Astrocyte (in vitro differentiated cells and primary cell): ENCODE results near the gene ACAA1. TPM values are rescaled to one million over a fixed set of nuclear protein-coding genes. Genes with fewer than 3 reads are reported as not detected.

Experiments
- DNase-seq: peaks from one replicate; pipeline ENCODE4 v3.0.0-alpha.2; 2010; ENCODE audit warnings: low read depth
- FAIRE-seq: peaks from 2 replicates; lab custom pipeline; 2011; peaks lifted over from hg19 to GRCh38; lab: Jason Lieb, UNC
- H2AFZ ChIP-seq: 2 replicates; pipeline ENCODE4 v1.6.0; 2012; ENCODE audit warnings: low read depth, low read length, inconsistent platforms
- H3K27ac ChIP-seq: 2 replicates; pipeline ENCODE4 v1.5.1; 2011; ENCODE audit warnings: low read depth, low read length, inconsistent platforms
- H3K27me3 ChIP-seq: 2 replicates; pipeline ENCODE4 v1.6.0; 2011; ENCODE audit warnings: low read length, inconsistent platforms; ENCODE audit not compliant: insufficient read depth
- H3K36me3 ChIP-seq: 2 replicates; pipeline ENCODE4 v1.5.1; 2011; ENCODE audit warnings: low read length, inconsistent platforms; ENCODE audit not compliant: insufficient read depth
- H3K4me1 ChIP-seq: 2 replicates; pipeline ENCODE4 v1.5.1; 2011; ENCODE audit warnings: low read length, inconsistent platforms; ENCODE audit not compliant: insufficient read depth
- H3K4me2 ChIP-seq: 2 replicates; pipeline ENCODE4 v1.6.0; 2012; ENCODE audit warnings: low read length, inconsistent platforms
- H3K4me3 ChIP-seq: 2 replicates; pipeline ENCODE4 v1.5.1; 2011; ENCODE audit warnings: low read depth, mild to moderate bottlenecking, low read length, inconsistent platforms; ENCODE audit not compliant: insufficient read depth
- H3K79me2 ChIP-seq: 2 replicates; pipeline ENCODE4 v1.6.0; 2012; ENCODE audit warnings: mild to moderate bottlenecking, low read length, inconsistent platforms; ENCODE audit not compliant: insufficient read depth
- H3K9ac ChIP-seq: 2 replicates; pipeline ENCODE4 v1.6.0; 2012; ENCODE audit warnings: mild to moderate bottlenecking, low read length, inconsistent platforms
- H3K9me3 ChIP-seq: 2 replicates; pipeline ENCODE4 v1.5.1; 2012; ENCODE audit warnings: low read depth, mild to moderate bottlenecking, low read length, inconsistent platforms; ENCODE audit not compliant: insufficient read depth
- H4K20me1 ChIP-seq: 2 replicates; pipeline ENCODE4 v1.6.0; 2012; ENCODE audit warnings: low read length, inconsistent platforms; ENCODE audit not compliant: insufficient read depth
- H3K27ac Mint-ChIP-seq: one replicate; pipeline ENCODE4 v1.8.0; 2021; ENCODE audit warnings: mild to moderate bottlenecking, mixed read lengths; ENCODE audit not compliant: unreplicated experiment
- H3K27me3 Mint-ChIP-seq: one replicate; pipeline ENCODE4 v1.8.0; 2021; ENCODE audit warnings: low read depth, mixed read lengths; ENCODE audit not compliant: unreplicated experiment
- H3K36me3 Mint-ChIP-seq: one replicate; pipeline ENCODE4 v1.8.0; 2021; ENCODE audit warnings: low read depth, mixed read lengths; ENCODE audit not compliant: unreplicated experiment
- H3K4me1 Mint-ChIP-seq: one replicate; pipeline ENCODE4 v1.8.0; 2021; ENCODE audit warnings: low read depth, mixed read lengths; ENCODE audit not compliant: unreplicated experiment
- H3K4me3 Mint-ChIP-seq: one replicate; pipeline ENCODE4 v1.8.0; 2021; ENCODE audit warnings: mild to moderate bottlenecking, moderate library complexity, mixed read lengths; ENCODE audit not compliant: unreplicated experiment
- H3K9me3 Mint-ChIP-seq: one replicate; pipeline ENCODE4 v1.8.0; 2021; ENCODE audit warnings: mild to moderate bottlenecking, mixed read lengths; ENCODE audit not compliant: unreplicated experiment
- EZH2 ChIP-seq: IDR thresholded peaks from 2 replicates; pipeline ENCODE4 v1.6.1; 2012; ENCODE audit warnings: mild to moderate bottlenecking, low read length, inconsistent platforms; ENCODE audit not compliant: insufficient read depth
- total RNA-seq: library from RNA; stranded (reverse); gene quantifications from 2 replicates; pipeline ENCODE4 v1.2.1, GENCODE V29; 2021
- TF ChIP-seq, protein P1 (sequence below): IDR thresholded peaks from 2 replicates; pipeline ENCODE4 v1.5.1; 2011; ENCODE audit warnings: low read depth, mild to moderate bottlenecking, inconsistent platforms, low read length, moderate library complexity; ENCODE audit not compliant: insufficient read depth

Gene ACAA1
- total RNA-seq, 1 donor from 2014 or later = 69.4 TPM

DNA sequence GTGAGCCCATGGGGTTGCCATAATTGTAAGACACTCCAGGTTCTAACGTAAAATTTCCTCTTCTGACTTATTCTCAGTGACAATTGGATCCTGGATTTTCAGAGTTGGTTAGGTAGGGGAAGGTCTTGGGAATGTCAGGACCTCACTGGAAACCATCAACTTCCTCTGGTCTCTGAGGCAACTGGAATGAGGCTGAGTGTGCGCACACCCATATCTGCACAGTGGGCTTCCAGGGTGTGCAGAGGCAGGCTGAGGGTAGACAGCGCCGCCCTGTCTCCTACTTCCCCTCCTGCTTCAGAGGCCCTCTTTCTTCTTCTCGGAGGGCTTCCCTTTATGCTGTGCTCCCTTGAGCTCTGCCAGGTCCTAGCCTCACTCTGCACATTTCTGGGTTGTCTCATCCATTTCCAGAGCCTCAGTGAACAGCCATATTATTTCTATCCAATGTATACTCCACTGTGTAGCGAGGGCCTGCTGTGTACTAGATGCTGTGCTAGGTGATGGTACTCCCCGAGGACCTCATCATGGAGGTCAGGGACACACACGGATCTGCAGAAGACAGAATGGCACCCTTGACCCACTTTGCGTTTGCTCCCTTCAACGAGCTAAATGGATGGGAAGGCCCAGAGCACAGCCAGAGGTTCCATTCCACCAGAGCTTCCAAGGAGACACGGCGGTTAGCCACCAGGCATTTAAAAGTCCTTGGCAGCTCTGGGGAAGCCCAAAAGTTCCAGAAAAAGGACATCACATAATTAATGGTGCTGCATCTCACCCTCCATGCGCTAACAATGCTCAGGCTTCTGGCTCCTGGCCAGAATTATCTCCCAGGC is 18.3 kb downstream of the ACAA1 start:
- DNase-seq (no peak), FAIRE-seq (no peak)
- H3K27me3 ChIP-seq = no peaks in the 10 kb centered on the region
- H3K27ac ChIP-seq = no peak overlapping the region
- no peak overlapping the region for H3K27ac Mint-ChIP-seq
- no peaks in the 10 kb centered on the region for H3K79me2 ChIP-seq
- no peaks in the 10 kb centered on the region for H3K4me1 ChIP-seq
- peaks cover 23% of the 10 kb centered on the region for H3K36me3 Mint-ChIP-seq
- H3K4me2 ChIP-seq = no peak overlapping the region
- H3K4me1 Mint-ChIP-seq = no peaks in the 10 kb centered on the region
- H3K9me3 ChIP-seq = no peaks in the 10 kb centered on the region
- H3K36me3 ChIP-seq = peaks cover 7% of the 10 kb centered on the region
- no peak overlapping the region for H2AFZ ChIP-seq
- H4K20me1 ChIP-seq = peaks cover 14% of the 10 kb centered on the region
- H3K27me3 Mint-ChIP-seq = peaks cover 11% of the 10 kb centered on the region
- H3K4me3 Mint-ChIP-seq = no peak overlapping the region
- H3K9me3 Mint-ChIP-seq = peaks cover 2% of the 10 kb centered on the region
- TF ChIP-seq, protein P1, sequence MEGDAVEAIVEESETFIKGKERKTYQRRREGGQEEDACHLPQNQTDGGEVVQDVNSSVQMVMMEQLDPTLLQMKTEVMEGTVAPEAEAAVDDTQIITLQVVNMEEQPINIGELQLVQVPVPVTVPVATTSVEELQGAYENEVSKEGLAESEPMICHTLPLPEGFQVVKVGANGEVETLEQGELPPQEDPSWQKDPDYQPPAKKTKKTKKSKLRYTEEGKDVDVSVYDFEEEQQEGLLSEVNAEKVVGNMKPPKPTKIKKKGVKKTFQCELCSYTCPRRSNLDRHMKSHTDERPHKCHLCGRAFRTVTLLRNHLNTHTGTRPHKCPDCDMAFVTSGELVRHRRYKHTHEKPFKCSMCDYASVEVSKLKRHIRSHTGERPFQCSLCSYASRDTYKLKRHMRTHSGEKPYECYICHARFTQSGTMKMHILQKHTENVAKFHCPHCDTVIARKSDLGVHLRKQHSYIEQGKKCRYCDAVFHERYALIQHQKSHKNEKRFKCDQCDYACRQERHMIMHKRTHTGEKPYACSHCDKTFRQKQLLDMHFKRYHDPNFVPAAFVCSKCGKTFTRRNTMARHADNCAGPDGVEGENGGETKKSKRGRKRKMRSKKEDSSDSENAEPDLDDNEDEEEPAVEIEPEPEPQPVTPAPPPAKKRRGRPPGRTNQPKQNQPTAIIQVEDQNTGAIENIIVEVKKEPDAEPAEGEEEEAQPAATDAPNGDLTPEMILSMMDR = no peak
- TF ChIP-seq EZH2 = no peak
- H3K4me3 ChIP-seq = no peak overlapping the region
- no peak overlapping the region for H3K9ac ChIP-seq

DNA sequence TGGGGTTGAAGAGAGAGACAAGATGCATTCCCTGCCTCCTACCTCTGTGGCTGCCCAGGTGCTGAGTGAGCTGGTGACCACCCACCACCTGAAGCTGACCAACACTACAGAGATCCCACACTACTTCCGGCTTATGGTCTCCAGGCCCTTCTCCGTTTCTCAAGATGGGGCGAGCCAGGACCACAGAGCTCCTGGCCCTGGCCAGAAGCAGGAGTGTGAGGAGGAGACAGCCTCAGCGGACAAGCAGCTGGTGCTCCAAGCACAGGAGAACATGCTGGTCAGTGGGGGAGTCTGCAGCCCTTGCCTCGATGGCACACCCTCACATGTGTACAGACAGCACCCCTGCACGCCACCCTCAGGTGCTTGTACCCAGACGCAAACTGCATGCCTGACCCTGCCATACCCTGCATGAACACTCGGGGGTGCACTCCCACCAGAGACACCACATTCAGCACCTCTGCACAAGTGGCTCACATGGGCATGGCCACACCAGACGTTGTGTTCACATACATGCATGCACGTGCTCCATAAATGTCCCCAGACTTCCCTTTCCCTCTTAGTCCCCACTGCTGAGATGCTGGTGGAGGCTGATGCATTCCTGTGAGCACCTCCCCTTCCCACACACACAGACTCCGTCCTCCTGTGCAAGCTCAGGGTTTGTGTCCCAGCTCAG is 19.0 kb downstream of the ACAA1 start:
- H3K4me3 Mint-ChIP-seq = no peak overlapping the region
- Histone ChIP-seq H3K9ac (no peak overlapping the region), H2AFZ (no peak overlapping the region), H3K36me3 (peaks cover 3% of the 10 kb centered on the region), H3K27me3 (no peaks in the 10 kb centered on the region), H4K20me1 (peaks cover 7% of the 10 kb centered on the region), H3K9me3 (no peaks in the 10 kb centered on the region), H3K4me1 (no peaks in the 10 kb centered on the region), H3K4me3 (no peak overlapping the region), H3K27ac (no peak overlapping the region), H3K79me2 (no peaks in the 10 kb centered on the region), H3K4me2 (no peak overlapping the region)
- no peak for FAIRE-seq
- peaks cover 2% of the 10 kb centered on the region for H3K9me3 Mint-ChIP-seq
- peaks cover 20% of the 10 kb centered on the region for H3K36me3 Mint-ChIP-seq
- no peak overlapping the region for H3K27ac Mint-ChIP-seq
- DNase-seq = peak; percentile 19
- peaks cover 11% of the 10 kb centered on the region for H3K27me3 Mint-ChIP-seq
- H3K4me1 Mint-ChIP-seq = no peaks in the 10 kb centered on the region
- TF ChIP-seq, protein P1 = peak; percentile 55
- TF ChIP-seq EZH2 = no peak
